K562 (cell line): ENCODE data around the gene CNPPD1. TPM values are rescaled to one million over a fixed set of nuclear protein-coding genes. Genes with fewer than 3 reads are reported as not detected.
A peak's percentile ranks its signal among the peaks of the same experiment; 100 is the strongest.

Experiments
- CUX1 ChIP-seq: fragments of 200-800 bp; sonication (Bioruptor generic); IDR thresholded peaks from 2 replicates; pipeline ENCODE4 v1.6.1; 2016; ENCODE audit warnings: missing genetic modification characterization, missing compliant biosample characterization
- ETV6 ChIP-seq, 3 experiments: fragments of 150-350 bp in 1 of 3; sonication (generic) in 1 of 3; formaldehyde crosslinking in 1 of 3; IDR thresholded peaks; 2 replicates each; pipeline versions ENCODE4 v1.6.1 to v1.8.0; 2014 to 2022; ENCODE audit warnings: borderline replicate concordance in 2 of 3, low read depth in 2 of 3, antibody characterized with exemption in 1 of 3, low read length in 1 of 3, mild to moderate bottlenecking in 1 of 3, missing genetic modification reagents in 1 of 3
- GABPB1 ChIP-seq: sonication (generic); formaldehyde crosslinking; IDR thresholded peaks from 2 replicates; pipeline ENCODE4 v1.8.0; 2022; ENCODE audit warnings: mild to moderate bottlenecking, missing genetic modification reagents
- HCFC1 ChIP-seq: IDR thresholded peaks from 2 replicates; pipeline ENCODE4 v1.6.1; 2012; ENCODE audit warnings: low read depth, low read length, improper control_type of control experiment
- KLF6 ChIP-seq: fragments of 250-450 bp; sonication (Bioruptor Pico); IDR thresholded peaks from 2 replicates; pipeline ENCODE4 v1.4.0; 2020; ENCODE audit warnings: mild to moderate bottlenecking, moderate library complexity, borderline replicate concordance
- MNT ChIP-seq, 2 experiments: fragments of 450-650 bp; conservative IDR thresholded peaks; 2 replicates each; pipeline ENCODE4 v1.6.1; 2017; ENCODE audit warnings: mild to moderate bottlenecking in 2 of 2, moderate library complexity in 2 of 2
- POLR2A ChIP-seq: fragments of 450-650 bp; conservative IDR thresholded peaks from 2 replicates; pipeline ENCODE4 v1.6.1; 2016
- POU5F1 ChIP-seq: fragments of 150-350 bp; IDR thresholded peaks from 2 replicates; pipeline ENCODE4 v1.6.1; 2014; ENCODE audit warnings: borderline replicate concordance, low read length, low read depth, mild to moderate bottlenecking; ENCODE audit not compliant: partially characterized antibody
- PTTG1 ChIP-seq: fragments of 450-650 bp; IDR thresholded peaks from 2 replicates; pipeline ENCODE4 v1.6.1; 2016; ENCODE audit warnings: low read depth, mild to moderate bottlenecking, missing genetic modification characterization, missing compliant biosample characterization
- RCOR1 ChIP-seq, 2 experiments: IDR thresholded peaks; 2 replicates each; pipeline ENCODE4 v1.6.1; 2012; ENCODE audit warnings: low read depth in 2 of 2, low read length in 2 of 2, borderline replicate concordance in 1 of 2, improper control_type of control experiment in 1 of 2
- SRSF3 ChIP-seq: fragments of 200-400 bp; formaldehyde crosslinking; IDR thresholded peaks from 2 replicates; pipeline ENCODE4 v1.6.1; 2016; ENCODE audit warnings: mild to moderate bottlenecking, low read length, moderate library complexity; ENCODE audit not compliant: insufficient read depth
- TAF15 ChIP-seq: fragments of 200-400 bp; formaldehyde crosslinking; IDR thresholded peaks from 2 replicates; pipeline ENCODE4 v1.6.1; 2017; ENCODE audit warnings: mild to moderate bottlenecking, low read depth, low read length, moderate library complexity
- TBP ChIP-seq: optimal IDR thresholded peaks from 2 replicates; pipeline ENCODE3; 2011; ENCODE audit warnings: low read depth, low read length, improper control_type of control experiment
- polyA plus RNA-seq, 8 experiments: library from polyadenylated mRNA; depleted of rRNA in 4 of 8; stranded (reverse) in 5 of 8; unstranded in 3 of 8; fragments of >200 nt; fragmentation: Nextera tagmentation in 2 of 8; fragmentation: Illumina TruSeq in 1 of 8; extraction: Ambion mirVana in 2 of 8; extraction: Trizol in 1 of 8; gene quantifications; 2 replicates each; pipeline versions ENCODE4 v1.2.1 to v1.2.3, GENCODE V29; 2011 to 2014; ENCODE audit warnings: inconsistent platforms in 1 of 8, missing spikeins in 1 of 8
- total RNA-seq, 7 experiments: library from RNA; depleted of rRNA in 6 of 7; stranded (reverse); fragments of >200 nt in 6 of 7; fragmentation: Illumina TruSeq in 2 of 7; extraction: Trizol in 2 of 7; gene quantifications; 2 replicates each; pipeline versions ENCODE4 v1.2.1 to v1.2.3, GENCODE V29; 2011 to 2021; ENCODE audit warnings: low replicate concordance in 1 of 7
- TF ChIP-seq, protein P1 (sequence below): conservative IDR thresholded peaks from 2 replicates; pipeline ENCODE4 v1.6.1; 2011; ENCODE audit warnings: low read depth, mild to moderate bottlenecking, low read length; ENCODE audit not compliant: control insufficient read depth

The CNPPD1 gene
- total and polyA plus RNA-seq, 9 of the 15 experiments (the other 6 are each of a cell fraction or from before 2014, with no cell fraction given): 9.9 to 53.5 (median 27.0) TPM

- TF ChIP-seq ETV6 (IDR thresholded peaks at IDR 0.05; ENCODE audit: borderline replicate concordance in 1 of 2, low read depth in 2 of 2, low read length in 1 of 2): no peak
- no peak for TF ChIP-seq ETV6 (CRISPR knock-in tag; IDR thresholded peaks at IDR 0.05; ENCODE audit: borderline replicate concordance)
- TF ChIP-seq CUX1 (CRISPR knock-in tag): no peak
- TF ChIP-seq MNT (conservative IDR thresholded peaks at IDR 0.05): peak; percentile 86 to 94
- TF ChIP-seq TBP: peak; percentile 72
- TF ChIP-seq SRSF3: no peak
- TF ChIP-seq HCFC1: no peak
- no peak for TF ChIP-seq TAF15
- no peak for TF ChIP-seq PTTG1 (tag)
- TF ChIP-seq GABPB1: peak; percentile 55
- no peak for TF ChIP-seq POU5F1
- TF ChIP-seq, protein P1, sequence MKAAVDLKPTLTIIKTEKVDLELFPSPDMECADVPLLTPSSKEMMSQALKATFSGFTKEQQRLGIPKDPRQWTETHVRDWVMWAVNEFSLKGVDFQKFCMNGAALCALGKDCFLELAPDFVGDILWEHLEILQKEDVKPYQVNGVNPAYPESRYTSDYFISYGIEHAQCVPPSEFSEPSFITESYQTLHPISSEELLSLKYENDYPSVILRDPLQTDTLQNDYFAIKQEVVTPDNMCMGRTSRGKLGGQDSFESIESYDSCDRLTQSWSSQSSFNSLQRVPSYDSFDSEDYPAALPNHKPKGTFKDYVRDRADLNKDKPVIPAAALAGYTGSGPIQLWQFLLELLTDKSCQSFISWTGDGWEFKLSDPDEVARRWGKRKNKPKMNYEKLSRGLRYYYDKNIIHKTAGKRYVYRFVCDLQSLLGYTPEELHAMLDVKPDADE: 0 out of 2 replicates have a peak, but pooled peaks have one; percentile 17
- no peak for TF ChIP-seq KLF6 (CRISPR knock-in tag)
- TF ChIP-seq RCOR1 (IDR thresholded peaks at IDR 0.05; ENCODE audit: borderline replicate concordance in 1 of 2, low read depth in 2 of 2, low read length in 2 of 2): peak in 1 of 2 experiments; percentile 51; a peak in 2 of 4 replicates
- peak; percentile 84 for TF ChIP-seq POLR2A
Measured at GRCh38 chr2:219218732-219219701, 42.3 kb upstream of the CNPPD1 start, which contains the start of gene ABCB6 (continued).
